Activated T-cell treated with anti-CD3 and anti-CD28 coated beads, Interleukin-2, amount 50 U/mL, for 1 hour (primary cell): ENCODE data around the gene HDAC4.

Experiments used
- DNase-seq: peaks from one replicate; pipeline ENCODE4 v3.0.0-alpha.2; 2020

HDAC4 gene

GRCh38 chr2:239381709-239382134 lies 19.1 kb downstream of the HDAC4 start:
- no peak for DNase-seq

GRCh38 chr2:239380831-239381708 lies 19.8 kb downstream of the HDAC4 start:
- peak; percentile 69 for DNase-seq

GRCh38 chr2:239379641-239380170 lies 21.1 kb downstream of the HDAC4 start:
- DNase-seq: peak; percentile 18

GRCh38 chr2:239378918-239379640 lies 21.7 kb downstream of the HDAC4 start:
- no peak for DNase-seq

DNA sequence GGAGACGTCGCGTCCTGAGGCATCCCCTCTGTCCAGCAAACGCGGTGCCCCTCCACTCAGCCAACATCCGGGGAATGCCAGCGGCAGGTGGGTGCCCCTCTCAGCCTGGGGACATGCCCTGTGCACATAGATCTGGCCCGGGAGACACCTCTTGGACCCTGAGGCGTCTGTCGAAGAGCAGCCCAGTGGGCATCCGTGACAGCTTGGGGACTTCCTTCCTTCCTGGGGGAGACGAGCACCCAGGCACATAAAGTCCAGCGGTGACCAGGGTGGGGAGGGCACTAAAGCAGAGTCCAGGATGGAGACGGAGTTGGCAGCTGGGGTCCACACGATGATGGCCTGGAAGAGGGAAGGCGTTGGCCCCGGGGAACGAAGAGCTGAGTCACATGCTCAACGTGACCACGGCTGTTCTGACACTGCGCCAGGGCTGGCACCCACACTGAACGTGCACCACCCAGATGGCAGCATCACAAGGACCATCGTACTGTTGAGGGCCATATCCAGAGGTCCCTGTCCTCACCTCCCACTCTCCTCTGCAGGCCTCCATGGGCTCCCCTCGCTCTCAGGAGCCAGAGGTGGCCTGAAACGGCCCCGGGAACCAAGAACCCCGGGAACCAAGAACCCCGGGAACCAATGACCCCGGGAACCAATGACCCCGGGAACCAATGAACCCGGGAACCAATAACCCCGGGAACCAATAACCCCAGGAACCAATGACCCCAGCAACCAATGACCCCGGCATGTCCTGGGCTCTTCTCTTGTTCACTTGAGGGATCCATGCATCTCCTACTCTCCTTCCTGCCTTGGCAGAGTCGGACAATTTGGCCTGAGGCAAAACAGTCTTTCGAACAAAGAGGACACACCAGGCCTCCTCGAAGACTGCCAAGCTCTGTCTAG lies 22.6 kb downstream of the HDAC4 start:
- DNase-seq: peak; percentile 16

DNA sequence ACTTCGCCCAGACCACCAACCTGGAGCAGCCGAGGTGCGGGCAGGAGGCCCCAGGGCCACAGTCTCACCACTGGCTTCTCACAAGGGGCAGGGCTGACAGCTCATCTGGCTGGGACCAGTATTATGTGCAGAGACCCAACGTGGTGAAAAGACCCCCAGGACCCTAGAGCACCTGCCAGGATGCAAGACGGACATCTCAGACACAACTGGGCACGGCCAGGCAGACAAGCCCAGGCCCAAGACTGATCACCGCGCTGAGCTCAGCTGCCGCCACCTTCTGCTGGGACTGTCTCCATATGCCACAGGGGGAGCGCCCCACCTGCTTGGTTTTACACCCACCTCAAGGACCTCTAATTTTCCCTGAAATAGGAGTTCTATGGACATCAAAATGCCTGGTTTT lies 23.2 kb downstream of the HDAC4 start:
- peak; percentile 16 for DNase-seq

GRCh38 chr2:239376942-239377531 lies 23.8 kb downstream of the HDAC4 start:
- DNase-seq: no peak

DNA sequence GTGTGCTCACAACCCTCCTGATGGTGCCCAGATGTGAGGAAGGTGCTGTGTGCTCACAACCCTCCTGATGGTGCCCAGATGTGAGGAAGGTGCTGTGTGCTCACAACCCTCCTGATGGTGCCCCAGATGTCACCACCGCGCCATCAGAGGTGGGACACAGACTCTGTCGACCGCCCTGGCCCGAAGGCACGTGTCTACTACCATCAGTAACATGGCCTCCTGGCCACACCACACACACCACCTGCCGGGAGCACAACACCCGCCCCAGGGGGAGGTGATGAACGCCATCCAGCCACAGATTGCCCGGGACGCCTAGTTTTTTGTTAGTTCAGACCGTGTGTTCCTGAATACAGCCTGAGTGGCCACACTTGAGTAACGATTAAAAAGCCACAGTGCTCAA lies 24.5 kb downstream of the HDAC4 start:
- DNase-seq: peak; percentile 15

DNA sequence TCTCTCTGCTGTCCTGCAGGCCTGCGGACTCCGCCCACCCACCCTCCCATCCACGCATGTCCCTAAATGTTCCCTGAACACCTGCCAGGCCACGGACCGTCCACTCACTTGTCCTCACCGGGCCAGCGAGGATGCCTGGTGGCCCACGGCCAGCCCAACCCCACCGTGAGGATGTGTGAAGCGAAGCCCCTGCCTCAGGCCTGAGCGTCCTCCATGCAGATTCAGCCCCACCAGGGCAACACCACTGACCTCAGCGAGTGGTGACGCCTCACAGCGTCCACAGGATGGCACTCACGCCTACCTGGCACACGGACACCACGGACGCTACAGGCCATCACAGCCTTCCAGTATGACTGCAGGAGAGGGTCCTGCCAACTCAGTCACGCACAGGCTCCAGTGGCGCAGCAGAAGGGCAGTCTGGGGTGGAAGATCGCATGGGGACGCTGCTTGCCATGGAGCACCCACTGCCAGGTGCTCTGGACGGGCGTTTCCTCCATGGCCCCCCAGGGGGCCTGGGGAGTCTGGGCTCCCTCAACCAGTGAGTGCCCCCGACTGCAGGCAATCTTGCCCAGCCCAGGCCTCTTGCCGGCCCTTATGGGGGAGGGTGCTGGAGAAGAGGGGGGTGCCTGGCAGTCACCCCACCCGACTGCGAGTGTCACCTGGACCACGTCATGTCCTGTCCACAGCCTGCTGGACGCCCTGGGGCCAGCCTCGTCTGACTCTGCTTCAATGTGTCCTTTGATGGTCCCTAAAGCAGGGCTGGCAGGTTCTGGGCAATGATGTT lies 25.4 kb downstream of the HDAC4 start:
- DNase-seq: peak; percentile 14

GRCh38 chr2:239374896-239375277 lies 25.9 kb downstream of the HDAC4 start:
- DNase-seq: no peak

- peak; percentile 16 for DNase-seq
These were observed 28.0 kb downstream of the HDAC4 start for GRCh38 chr2:239372835-239373234.

DNA sequence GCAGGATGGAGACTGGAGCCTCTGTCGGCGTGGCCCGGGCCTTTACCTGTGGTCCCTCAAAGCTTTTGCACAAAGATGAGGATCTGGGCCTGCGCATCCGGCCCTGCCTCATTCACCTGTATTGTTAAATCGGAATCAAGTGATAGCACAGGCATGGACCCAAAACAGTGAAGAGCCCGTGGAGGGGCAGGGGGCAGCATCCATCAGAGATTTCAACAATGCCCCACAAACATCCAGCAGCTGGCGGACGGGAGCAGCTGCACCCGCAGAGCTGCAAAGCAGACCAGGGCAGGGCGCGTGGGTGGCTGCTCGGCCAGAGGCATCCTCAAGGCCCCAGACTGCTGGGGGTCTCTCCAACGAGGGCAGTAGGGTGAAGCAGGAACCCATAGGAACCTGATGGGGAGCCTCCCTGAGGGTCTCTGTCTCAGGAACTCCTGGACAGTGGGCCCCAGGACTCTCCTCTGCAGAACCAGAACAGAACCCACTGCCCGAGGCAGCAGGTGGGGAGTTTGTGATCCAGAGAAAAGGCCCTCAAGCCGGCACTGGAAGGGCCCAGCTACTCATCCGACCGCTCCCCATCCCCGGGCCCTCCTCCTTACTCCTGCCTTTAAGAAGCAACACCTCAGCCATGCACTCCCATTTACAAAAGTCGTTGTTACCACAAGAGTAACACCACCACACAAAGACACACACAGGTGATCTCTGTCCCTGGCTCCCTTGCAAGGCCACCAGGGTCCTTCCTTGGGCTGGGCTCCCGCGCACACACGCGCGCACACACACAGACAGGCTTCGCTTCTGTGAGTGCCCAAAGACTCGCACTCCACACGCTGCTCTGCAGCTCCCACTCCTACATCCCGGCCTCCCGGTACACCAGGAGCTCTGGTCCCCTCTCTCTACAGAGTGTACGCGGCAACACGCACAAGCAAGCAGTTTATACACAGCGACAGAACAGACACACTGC lies 28.8 kb downstream of the HDAC4 start:
- peak; percentile 13 for DNase-seq

DNA sequence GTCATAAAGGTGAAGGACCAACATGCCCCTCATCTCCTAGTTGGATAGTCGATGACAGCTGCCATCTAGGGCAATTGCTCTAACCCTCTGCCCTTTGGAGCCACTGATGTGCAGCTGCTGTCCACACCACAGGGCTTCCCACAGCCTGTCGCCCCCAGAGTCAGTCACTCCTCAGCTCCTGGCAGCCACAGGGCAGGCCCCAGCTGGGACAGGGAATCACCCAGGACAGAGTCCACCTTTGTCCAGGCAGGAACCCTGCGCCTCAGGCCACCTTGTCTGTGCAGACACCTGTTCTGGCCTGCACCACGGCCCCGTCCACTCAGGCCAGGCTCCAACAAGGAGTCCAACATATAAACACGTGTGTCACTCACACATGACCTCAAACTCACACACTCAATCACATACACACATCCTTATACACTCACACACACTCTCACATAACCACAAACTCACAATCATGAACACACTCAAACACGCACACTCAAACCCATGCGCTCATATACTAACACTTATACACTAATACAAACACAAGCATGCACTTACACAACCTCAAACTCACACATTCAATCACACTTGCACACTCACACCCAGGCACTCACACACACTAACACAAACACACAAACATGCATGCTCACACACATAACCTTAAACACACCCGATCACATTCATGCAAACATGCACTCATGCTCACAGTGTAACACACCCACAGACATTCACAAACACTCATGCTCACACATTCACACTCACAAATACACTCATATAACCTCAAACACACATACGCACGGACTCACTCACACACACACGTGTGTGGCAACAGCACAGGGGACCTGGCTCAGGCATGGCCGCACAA lies 29.7 kb downstream of the HDAC4 start:
- peak; percentile 17 for DNase-seq

GRCh38 chr2:239370403-239370802 lies 30.4 kb downstream of the HDAC4 start:
- peak; percentile 21 for DNase-seq

DNA sequence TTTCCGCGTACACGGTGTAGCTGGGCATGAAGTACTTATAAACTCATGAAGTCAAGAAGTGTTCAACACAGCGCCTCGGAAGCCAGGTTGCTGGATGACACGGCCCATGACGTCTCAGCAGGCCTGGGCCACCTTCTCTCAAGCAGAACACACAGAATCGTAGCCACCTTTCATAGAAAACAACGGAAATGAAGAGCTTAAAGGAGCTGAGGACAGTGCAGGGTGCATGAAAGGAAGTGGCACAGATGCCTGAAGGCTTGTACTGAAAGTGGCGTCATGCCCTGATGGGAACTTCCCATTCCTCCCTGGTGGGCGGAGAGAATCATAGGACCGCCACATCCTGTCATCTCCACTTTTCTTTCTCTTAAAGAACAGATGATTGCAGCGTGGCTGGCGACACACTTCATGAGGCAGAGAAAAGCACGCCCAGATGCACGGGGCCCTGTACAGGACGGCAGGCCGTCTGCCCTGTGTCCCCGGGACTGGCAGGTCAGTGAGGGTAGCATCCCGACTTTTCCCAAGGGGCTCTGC lies 31.1 kb downstream of the HDAC4 start:
- peak; percentile 70 for DNase-seq

DNA sequence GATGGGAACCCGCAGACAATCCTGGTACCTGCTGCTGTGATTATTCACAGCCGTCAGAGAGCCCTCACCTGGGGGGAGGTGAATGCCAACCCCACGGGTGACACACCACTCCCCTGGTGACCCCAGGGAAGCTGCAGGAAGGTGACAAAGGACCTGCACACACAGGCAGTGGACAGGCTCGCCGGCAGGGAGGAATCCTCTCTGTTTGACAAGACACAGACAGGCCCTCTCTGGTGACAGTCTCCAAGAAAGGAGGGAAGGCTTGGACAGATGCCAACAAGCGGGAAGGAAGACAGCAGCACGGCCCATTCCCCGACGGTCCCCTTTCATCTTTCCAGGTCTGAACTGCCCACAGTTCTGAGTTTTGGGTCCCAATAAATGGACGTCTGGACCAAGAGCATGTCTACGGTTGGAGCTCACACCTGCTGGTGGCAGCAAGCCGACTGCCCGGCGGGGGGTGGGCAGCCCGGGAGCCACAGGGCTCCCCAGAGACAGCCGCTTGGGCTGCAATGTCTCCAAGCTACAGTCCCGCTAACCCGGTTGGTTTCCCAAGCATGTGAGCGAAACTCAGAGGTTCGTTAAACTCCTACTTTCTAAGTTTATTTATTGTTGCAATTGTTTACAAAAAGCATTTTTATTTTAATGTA lies 31.8 kb downstream of the HDAC4 start:
- DNase-seq: peak; percentile 19

DNA sequence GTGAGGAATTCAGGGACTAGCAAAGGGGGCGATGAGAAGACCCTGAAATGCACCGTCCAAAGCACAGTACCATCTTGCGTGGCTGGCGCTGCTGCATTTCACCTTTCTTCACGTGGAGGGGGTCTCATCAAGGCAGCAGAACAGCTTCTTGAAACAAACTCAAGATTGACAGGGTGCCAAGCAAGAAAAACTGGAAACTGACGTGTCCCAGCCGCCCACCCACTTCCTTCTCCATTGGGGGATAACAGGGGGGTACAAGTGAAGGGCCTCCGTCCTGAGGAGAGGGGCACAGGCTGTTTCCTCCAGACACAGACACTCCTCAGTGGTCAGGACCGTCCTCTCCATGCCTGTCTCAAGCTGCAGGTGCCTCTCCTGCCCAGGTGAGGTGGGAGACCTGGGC lies 32.5 kb downstream of the HDAC4 start:
- peak; percentile 16 for DNase-seq

GRCh38 chr2:239366740-239367139 lies 34.1 kb downstream of the HDAC4 start:
- no peak for DNase-seq
